ENCODE measurements around the gene UGT2B15.

GRCh38 chr4:68617003-68617698 is 53.3 kb downstream of the UGT2B15 start:
- no peak for TF ChIP-seq CTCF (conservative IDR thresholded peaks at IDR 0.05; ENCODE audit: low read depth, low read length)
- no peak for TF ChIP-seq EZH2 (IDR thresholded peaks at IDR 0.05; ENCODE audit: borderline replicate concordance, low read depth, low read length, poor library complexity, severe bottlenecking)
